GM19455 (cell line): ENCODE results near the gene PCDHGA7.
"Not testable (repeated sequence)": the region's sequence is repeated elsewhere in the genome, so short reads cannot be mapped to it uniquely, and the experiment has no call there.

Source experiments
- ATAC-seq: cut with Tn5 transposase; IDR thresholded peaks from one replicate; pipeline ENCODE4 v1.9.1; 2021; ENCODE audit not compliant: unreplicated experiment

Gene PCDHGA7

DNA sequence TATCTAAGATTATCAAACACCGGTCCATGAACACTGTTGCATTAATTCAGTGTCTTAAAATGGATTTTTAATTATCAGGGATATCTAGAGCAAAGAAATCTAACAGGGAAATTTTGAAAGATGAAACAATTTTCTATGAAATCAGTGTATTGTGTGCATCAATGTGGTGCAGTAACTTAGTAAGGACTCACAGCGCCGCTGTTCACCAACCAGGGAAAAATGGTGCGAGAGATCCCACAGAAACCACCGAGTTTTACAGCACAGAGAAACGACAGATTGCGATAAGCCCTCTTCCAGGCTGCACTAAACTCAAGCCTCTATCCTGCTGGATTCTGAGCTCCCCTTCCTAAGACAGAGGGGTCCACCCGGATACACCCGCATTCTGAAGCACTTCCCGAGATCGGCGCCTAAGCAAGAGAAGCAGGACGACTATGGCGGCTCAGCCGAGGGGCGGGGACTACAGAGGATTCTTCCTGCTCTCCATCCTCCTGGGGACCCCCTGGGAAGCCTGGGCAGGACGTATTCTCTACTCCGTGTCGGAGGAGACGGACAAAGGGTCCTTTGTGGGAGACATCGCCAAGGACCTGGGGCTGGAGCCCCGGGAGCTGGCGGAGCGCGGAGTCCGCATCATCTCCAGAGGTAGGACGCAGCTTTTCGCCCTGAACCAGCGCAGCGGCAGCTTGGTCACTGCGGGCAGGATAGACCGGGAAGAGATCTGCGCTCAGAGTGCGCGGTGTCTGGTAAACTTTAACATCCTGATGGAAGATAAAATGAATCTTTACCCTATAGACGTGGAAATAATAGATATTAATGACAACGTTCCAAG lies at the start of gene PCDHGA7:
Gene PCDHGA7, plus strand, starts transcription at position 274 of the 826 bp plus-strand sequence. Its CDS starts 158 bp downstream, at position 432.
- ATAC-seq: no peak

DNA sequence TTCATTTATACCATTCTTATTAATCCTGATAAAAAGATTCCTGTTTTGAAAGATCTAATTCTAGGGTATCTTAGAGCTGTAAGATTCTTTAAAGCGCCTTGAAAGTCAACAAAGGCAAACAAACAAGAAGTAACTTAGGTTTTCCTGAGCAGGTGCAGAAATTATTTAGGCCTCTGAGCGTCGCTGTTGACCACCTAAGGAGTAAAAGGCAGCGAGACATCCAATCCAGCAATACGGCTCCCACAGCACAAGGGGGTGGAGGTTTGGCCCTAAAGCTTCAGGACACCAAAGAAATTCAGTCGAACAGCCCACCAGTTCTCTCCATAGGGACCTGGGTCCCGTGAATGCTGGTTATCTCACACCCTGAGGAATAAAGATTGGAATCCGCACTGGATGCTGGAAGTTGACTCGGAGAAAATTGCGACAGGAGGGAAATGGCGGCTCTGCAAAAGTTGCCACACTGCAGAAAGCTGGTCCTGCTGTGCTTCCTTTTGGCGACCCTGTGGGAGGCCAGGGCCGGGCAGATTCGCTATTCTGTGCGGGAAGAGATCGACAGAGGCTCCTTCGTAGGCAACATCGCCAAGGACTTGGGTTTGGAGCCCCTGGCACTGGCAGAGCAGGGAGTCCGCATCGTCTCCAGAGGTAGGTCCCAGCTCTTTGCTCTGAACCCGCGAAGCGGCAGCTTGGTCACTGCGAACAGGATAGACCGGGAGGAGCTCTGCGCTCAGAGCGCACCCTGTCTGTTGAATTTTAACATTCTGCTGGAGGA lies 43.8 kb upstream of the PCDHGA7 start, which contains the start of gene PCDHGA2:
Gene PCDHGA2, plus strand, starts transcription at position 223 of the 769 bp plus-strand sequence.
- no peak for ATAC-seq

DNA sequence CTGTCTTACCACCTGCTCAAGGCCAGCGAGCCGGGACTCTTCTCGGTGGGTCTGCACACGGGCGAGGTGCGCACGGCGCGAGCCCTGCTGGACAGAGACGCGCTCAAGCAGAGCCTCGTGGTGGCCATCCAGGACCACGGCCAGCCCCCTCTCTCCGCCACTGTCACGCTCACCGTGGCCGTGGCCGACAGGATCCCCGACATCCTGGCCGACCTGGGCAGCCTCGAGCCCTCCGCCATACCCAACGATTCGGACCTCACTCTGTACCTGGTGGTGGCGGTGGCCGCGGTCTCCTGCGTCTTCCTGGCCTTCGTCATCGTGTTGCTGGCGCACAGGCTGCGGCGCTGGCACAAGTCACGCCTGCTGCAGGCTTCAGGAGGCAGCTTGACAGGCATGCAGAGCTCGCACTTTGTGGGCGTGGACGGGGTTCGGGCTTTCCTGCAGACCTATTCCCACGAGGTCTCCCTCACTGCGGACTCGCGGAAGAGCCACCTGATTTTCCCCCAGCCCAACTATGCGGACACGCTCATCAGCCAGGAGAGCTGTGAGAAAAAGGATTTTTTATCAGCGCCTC lies 41.7 kb upstream of the PCDHGA7 start:
- not testable (repeated sequence) for ATAC-seq

DNA sequence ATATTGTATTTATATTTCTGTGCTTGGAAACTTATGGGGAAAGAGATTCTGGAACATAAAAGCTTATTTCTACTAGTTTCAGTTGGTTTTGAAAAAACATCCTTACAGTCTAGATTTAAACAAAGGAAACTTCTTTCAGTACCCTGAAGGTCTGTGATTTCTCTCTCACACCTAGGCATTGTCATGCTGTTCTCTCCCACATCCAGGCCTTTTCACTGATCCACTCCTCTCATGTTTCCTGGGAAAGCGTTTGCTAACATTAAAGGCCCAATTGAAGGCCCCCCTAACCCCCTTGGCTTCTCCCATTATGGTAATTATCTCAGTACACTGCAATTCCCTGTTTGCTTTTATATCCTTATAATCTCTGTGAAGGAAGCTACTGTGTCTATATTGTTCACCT lies 39.8 kb upstream of the PCDHGA7 start:
- ATAC-seq: no peak

DNA sequence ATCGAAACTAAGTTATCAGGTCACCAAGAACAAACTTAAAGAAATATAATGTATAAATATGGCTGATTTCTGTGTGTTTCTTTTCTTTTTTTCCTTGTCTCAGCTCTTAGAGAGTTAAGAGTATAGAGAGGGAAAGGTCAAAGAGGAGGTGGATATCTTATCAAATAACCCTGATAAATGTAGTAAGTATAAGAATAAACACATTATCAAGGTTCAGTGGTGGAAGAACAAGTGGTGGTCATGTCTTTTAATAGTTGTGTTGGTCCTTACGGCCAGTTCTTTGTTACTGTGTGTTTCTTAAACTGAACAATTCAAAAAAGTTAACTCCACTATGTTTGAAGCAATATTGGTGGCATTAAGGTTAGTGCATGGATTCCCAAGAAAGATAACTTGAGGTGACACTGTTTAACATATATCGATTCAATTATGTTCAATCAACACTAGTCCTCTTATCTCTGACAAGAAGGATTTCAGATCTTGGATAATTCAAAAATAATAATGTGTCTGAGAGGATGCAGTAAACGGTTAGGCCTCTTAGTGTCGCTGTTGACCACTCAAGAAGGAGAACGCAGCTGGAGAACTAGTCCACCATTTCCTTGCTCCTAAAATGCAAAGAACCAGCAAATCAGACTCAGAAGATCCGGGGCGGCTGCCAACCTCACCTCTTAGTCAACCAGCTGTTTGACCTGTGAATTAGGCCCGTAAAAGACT lies 39.1 kb upstream of the PCDHGA7 start, which contains the start of gene PCDHGA3:
Gene PCDHGA3, plus strand, starts transcription at position 588 of the 711 bp plus-strand sequence. CDS start 205 bp downstream, outside the sequence.
- ATAC-seq: no peak

DNA sequence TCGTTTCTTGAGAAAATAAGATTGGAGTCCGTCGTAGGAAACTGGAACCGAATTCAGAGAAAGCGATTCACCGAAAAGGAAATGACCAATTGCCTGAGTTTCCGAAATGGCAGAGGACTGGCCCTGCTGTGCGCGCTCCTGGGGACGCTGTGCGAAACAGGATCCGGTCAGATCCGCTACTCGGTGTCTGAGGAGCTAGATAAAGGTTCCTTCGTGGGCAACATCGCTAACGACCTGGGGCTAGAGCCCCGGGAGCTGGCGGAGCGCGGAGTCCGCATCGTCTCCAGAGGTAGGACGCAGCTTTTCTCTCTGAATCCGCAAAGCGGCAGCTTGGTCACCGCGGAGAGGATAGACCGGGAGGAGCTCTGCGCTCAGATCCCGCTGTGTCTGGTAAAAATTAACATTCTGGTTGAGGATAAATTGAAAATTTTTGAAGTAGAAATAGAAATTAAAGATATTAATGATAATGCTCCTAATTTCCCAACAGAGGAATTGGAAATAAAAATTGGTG lies 38.5 kb upstream of the PCDHGA7 start:
- ATAC-seq: no peak

DNA sequence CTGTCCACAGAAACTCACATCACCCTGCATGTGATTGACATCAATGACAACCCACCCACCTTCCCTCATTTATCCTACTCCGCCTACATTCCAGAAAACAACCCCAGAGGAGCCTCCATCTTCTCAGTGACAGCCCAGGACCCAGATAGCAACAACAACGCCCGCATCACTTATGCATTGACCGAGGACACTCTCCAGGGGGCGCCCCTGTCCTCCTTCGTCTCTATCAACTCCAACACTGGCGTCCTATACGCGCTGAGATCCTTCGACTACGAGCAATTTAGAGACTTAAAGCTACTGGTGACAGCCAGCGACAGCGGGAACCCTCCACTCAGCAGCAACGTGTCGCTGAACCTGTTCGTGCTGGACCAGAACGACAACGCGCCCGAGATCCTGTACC lies 37.2 kb upstream of the PCDHGA7 start:
- no peak for ATAC-seq

DNA sequence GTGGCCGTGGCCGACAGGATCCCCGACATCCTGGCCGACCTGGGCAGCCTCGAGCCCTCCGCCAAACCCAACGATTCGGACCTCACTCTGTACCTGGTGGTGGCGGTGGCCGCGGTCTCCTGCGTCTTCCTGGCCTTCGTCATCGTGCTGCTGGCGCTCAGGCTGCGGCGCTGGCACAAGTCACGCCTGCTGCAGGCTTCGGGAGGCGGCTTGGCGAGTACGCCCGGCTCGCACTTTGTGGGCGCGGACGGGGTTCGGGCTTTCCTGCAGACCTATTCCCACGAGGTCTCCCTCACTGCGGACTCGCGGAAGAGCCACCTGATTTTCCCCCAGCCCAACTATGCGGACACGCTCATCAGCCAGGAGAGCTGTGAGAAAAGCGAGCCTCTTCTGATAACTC lies 36.5 kb upstream of the PCDHGA7 start:
- ATAC-seq: not testable (repeated sequence)

DNA sequence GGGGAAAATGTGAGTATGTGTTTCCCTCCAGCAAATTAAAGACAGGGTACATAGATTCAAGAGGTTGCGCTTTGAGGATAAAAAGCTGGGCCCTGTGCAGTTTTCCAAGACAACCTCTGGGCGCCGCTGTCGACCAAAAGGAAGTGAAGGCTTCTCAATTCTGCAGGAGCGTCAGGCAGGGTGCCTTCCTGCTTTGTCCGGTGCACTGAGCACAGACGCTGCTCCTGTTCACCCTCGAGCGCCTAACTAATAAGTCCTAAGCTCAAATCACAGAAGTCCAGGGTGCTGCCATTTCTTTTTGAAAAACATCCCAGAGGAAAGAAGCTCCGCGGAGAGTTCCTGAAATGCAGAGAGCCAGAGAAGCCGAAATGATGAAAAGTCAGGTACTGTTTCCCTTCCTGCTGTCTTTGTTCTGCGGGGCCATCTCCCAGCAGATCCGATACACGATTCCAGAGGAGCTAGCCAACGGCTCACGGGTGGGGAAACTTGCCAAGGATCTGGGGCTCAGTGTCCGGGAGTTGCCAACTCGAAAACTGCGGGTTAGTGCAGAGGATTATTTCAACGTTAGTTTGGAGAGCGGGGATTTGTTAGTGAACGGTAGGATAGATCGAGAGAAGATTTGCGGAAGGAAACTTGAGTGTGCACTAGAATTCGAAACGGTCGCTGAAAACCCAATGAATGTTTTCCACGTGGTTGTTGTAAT lies 32.5 kb upstream of the PCDHGA7 start, which contains the start of gene PCDHGB1:
Gene PCDHGB1, plus strand, starts transcription at position 183 of the 703 bp plus-strand sequence. Its CDS starts 162 bp downstream, at position 345.
- no peak for ATAC-seq

DNA sequence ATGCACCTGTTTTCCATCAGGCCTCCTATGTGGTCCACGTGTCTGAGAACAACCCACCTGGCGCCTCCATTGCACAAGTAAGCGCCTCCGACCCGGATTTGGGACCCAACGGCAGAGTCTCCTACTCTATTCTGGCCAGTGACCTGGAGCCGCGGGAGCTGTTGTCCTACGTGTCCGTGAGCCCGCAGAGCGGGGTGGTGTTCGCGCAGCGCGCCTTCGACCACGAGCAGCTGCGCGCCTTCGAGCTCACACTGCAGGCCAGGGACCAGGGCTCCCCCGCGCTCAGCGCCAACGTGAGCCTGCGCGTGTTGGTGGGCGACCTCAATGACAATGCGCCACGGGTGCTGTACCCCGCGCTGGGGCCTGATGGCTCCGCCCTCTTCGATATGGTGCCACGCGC lies 31.0 kb upstream of the PCDHGA7 start:
- no peak for ATAC-seq

DNA sequence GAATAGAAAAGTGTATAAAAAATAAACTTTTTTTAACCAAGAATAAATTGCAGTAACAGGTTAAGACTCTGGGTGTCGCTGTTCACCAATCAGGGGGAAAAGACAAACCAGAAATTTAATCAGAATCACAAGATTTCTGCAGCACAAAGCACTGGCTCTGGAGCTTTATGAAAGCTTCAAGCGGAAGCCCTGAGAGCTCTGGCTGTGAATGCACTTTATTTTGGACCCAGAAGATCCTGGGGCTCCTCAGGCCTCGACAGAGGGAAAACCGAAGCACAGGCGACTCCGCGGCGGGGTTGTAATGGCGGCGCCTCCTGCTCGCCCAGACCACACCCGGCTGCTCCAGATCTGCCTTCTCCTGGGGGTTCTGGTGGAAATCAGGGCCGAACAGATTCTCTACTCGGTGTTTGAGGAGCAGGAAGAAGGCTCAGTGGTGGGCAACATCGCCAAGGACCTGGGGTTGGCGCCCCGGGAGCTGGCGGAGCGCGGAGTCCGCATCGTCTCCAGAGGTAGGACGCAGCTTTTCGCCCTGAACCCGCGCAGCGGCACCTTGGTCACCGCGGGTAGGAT lies 27.6 kb upstream of the PCDHGA7 start, which contains the start of gene PCDHGA4:
Gene PCDHGA4, plus strand, starts transcription at position 122 of the 570 bp plus-strand sequence. Its CDS starts 87 bp downstream, at position 209.
- ATAC-seq: no peak

DNA sequence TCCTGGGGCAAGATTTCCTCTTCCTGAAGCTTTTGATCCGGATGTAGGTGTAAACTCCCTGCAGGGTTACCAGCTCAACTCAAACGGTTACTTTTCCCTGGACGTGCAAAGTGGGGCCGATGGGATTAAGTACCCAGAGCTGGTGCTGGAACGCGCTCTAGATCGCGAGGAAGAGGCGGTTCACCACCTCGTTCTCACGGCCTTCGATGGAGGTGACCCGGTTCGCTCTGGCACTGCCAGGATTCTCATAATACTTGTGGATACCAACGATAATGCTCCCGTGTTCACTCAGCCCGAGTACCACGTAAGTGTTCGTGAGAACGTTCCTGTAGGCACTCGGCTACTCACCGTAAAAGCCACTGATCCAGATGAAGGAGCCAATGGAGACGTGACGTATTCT lies 26.9 kb upstream of the PCDHGA7 start:
- no peak for ATAC-seq

DNA sequence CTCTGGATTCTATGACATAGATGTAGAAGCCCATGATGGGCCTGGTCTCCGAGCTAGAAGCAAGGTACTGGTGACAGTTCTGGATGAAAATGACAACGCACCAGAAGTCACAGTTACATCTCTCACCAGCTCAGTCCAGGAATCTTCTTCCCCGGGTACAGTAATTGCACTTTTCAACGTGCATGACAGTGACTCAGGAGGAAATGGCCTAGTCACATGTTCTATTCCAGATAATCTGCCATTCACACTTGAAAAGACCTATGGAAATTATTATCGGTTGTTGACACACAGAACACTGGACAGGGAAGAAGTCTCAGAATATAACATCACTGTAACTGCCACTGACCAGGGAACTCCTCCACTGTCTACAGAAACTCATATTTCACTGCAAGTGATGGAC lies 26.4 kb upstream of the PCDHGA7 start:
- no peak for ATAC-seq

DNA sequence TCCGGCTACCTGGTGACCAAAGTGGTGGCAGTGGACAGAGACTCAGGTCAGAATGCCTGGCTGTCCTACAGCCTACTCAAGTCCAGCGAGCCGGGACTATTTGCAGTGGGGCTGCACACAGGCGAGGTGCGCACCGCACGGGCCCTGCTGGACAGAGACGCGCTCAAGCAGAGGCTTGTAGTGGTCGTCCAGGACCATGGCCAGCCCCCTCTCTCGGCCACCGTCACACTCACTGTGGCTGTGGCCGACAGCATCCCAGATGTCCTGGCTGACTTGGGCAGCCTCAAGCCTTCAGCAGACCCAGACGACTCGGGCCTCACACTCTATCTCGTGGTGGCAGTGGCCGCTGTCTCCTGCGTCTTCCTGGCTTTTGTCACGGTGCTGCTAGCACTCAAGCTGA lies 25.6 kb upstream of the PCDHGA7 start:
- ATAC-seq: no peak

DNA sequence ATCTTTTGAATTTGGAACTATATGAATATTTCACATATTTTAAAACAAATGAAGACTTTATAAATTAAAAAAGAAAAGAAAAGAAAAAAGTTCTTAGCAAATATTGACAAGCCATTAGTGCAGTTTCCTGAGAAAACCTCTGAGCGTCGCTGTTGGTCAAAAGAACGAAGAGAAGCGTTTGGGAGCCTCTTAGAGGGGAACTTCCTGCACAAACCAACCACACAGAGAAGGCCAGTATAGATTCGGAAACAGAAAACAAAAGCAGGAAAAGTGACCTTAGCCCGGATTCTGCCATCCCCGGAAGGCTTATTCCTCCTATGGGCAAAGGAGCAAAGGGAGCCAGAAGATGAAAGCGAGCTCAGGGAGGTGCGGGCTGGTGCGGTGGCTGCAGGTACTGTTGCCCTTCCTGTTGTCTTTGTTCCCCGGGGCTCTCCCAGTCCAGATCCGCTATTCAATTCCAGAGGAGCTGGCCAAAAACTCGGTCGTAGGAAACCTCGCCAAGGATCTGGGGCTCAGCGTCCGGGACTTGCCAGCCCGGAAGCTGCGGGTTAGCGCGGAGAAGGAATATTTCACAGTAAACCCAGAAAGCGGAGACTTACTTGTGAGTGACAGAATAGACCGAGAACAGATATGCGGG lies 22.6 kb upstream of the PCDHGA7 start, which contains the start of gene PCDHGB2:
Gene PCDHGB2, plus strand, starts transcription at position 205 of the 637 bp plus-strand sequence. Its CDS starts 142 bp downstream, at position 347.
- no peak for ATAC-seq

DNA sequence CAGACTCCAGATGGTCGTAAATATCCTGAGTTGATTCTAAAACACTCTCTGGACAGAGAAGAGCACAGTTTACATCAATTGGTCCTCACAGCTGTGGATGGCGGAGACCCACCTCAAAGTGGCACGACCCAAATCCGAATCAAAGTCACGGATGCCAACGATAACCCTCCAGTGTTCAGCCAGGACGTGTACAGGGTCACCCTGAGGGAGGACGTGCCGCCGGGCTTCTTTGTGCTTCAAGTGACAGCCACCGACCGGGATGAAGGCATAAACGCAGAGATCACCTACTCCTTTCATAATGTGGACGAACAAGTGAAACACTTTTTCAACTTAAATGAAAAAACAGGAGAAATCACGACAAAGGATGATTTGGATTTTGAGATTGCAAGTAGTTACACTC lies 21.9 kb upstream of the PCDHGA7 start:
- no peak for ATAC-seq

DNA sequence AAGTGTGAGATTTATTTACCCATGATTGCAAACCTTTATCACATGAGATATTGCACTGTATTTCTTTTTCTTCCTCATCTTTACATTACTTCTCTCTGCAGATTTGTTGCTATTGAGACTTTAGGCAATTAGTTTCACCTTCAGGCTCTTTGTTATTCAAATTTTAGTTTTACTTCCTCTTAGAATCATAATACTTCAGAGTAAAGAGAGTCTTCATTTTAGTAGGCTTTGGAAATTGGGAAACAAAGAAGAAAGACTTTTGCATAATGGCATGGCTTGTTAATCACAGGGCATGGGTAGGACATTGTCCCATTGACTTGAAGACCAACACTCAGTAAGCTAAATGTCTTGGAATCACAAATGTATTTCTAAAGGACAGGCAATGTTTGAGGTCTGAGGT lies 19.8 kb upstream of the PCDHGA7 start:
- ATAC-seq: no peak

DNA sequence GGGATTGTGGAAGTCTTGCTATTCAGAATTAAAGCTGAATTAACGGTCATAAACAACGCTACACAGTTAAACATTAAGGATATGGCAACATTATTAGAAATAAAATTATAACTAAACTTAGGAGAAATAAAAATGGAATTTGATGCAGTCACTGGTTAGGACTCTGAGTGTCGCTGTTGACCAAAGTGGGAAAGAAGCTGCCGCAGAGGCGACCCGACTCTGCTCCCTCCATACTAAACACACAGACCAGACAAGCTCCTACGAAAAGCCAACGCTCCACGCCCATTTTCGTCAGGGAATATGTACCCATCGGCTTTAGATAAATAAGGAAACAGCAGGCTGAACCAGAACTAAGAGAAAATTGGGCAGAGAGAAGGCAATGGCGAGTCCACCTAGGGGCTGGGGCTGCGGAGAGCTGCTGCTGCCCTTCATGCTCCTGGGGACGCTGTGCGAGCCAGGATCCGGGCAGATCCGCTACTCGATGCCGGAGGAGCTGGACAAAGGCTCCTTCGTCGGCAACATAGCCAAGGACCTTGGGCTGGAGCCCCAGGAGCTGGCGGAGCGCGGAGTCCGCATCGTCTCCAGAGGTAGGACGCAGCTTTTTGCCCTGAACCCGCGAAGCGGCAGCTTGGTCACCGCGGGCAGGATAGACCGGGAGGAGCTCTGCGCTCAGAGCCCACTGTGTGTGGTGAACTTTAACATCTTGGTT lies 18.4 kb upstream of the PCDHGA7 start, which contains the start of gene PCDHGA5:
Gene PCDHGA5, plus strand, starts transcription at position 211 of the 709 bp plus-strand sequence. Its CDS starts 169 bp downstream, at position 380.
- ATAC-seq: no peak
